ENCODE measurements around the gene RPS6KB2. TPM values are rescaled to one million over a fixed set of nuclear protein-coding genes. Genes with fewer than 3 reads are reported as not detected.

RPS6KB2 gene
- polyA plus RNA-seq, 1 donor (not counting 4 experiments of a cell fraction or from before 2014, with no cell fraction given): 61.4 TPM

- Histone ChIP-seq H3K4me2 (ENCODE audit: control insufficient read depth, extremely low read depth, insufficient read depth, low read depth, low read length) (peak overlapping the region; percentile 82), H3K4me1 (ENCODE audit: control insufficient read depth, extremely low read depth, insufficient read depth, low read length) (peaks cover 23% of the 10 kb centered on the region), H3K79me2 (ENCODE audit: control insufficient read depth, insufficient read depth, low read length) (no peaks in the 10 kb centered on the region), H3K9ac (ENCODE audit: control insufficient read depth, extremely low read depth, insufficient read depth, low read length) (peak overlapping the region; percentile 68), H4K20me1 (ENCODE audit: control insufficient read depth, extremely low read depth, insufficient read depth, low read length) (no peaks in the 10 kb centered on the region), H3K27ac (ENCODE audit: control insufficient read depth, insufficient read depth, low read length) (peak overlapping the region; percentile 63), H3K9me1 (ENCODE audit: control insufficient read depth, extremely low read depth, insufficient read depth, low read length) (no peaks in the 10 kb centered on the region), H3K27me3 (ENCODE audit: control insufficient read depth, extremely low read depth, insufficient read depth, low read length) (no peaks in the 10 kb centered on the region), H3K36me3 (ENCODE audit: control insufficient read depth in 2 of 2, extremely low read depth in 1 of 2, insufficient read depth in 2 of 2, low read length in 2 of 2) (peaks cover 0 to 5% of the 10 kb centered on the region in 2 experiments), H2AFZ (ENCODE audit: control insufficient read depth, low read length) (no peak overlapping the region), H3K4me3 (ENCODE audit: control insufficient read depth in 2 of 3, extremely low read depth in 1 of 3, insufficient read depth in 2 of 3, low read depth in 1 of 3, low read length in 3 of 3) (peak overlapping the region; percentile 63 to 74 (median 74)), H3K9me3 (ENCODE audit: control insufficient read depth, low read depth, low read length) (no peaks in the 10 kb centered on the region)
- DNase-seq (ENCODE audit: low read depth, low spot score) (no peak), FAIRE-seq (no peak)
- TF ChIP-seq EZH2 (IDR thresholded peaks at IDR 0.05; ENCODE audit: low read length): no peak
- no peak for TF ChIP-seq CTCF (optimal IDR thresholded peaks at IDR 0.05 in 1 of 3, IDR thresholded peaks at IDR 0.05 in 1 of 3, conservative IDR thresholded peaks at IDR 0.05 in 1 of 3; ENCODE audit: extremely low read depth in 1 of 3, insufficient read depth in 2 of 3, low read length in 3 of 3)
- dilution Hi-C loops (cut with MboI; ENCODE audit: extremely low pct_ligation_motif_present, low sequenced_read_pairs): no loop called here
Observed at GRCh38 chr11:67468056-67468455, 39.8 kb downstream of the RPS6KB2 start.

GRCh38 chr11:67468456-67468758 lies 40.1 kb downstream of the RPS6KB2 start:
- Histone ChIP-seq H3K27ac (ENCODE audit: control insufficient read depth, insufficient read depth, low read length) (peak overlapping the region; percentile 63), H3K4me1 (ENCODE audit: control insufficient read depth, extremely low read depth, insufficient read depth, low read length) (peaks cover 23% of the 10 kb centered on the region), H2AFZ (ENCODE audit: control insufficient read depth, low read length) (no peak overlapping the region), H3K4me3 (ENCODE audit: control insufficient read depth in 2 of 3, extremely low read depth in 1 of 3, insufficient read depth in 2 of 3, low read depth in 1 of 3, low read length in 3 of 3) (peak overlapping the region; percentile 63 to 74 (median 74)), H3K4me2 (ENCODE audit: control insufficient read depth, extremely low read depth, insufficient read depth, low read depth, low read length) (peak overlapping the region; percentile 82), H4K20me1 (ENCODE audit: control insufficient read depth, extremely low read depth, insufficient read depth, low read length) (no peaks in the 10 kb centered on the region), H3K79me2 (ENCODE audit: control insufficient read depth, insufficient read depth, low read length) (no peaks in the 10 kb centered on the region), H3K9ac (ENCODE audit: control insufficient read depth, extremely low read depth, insufficient read depth, low read length) (peak overlapping the region; percentile 68), H3K9me3 (ENCODE audit: control insufficient read depth, low read depth, low read length) (no peaks in the 10 kb centered on the region), H3K9me1 (ENCODE audit: control insufficient read depth, extremely low read depth, insufficient read depth, low read length) (no peaks in the 10 kb centered on the region), H3K27me3 (ENCODE audit: control insufficient read depth, extremely low read depth, insufficient read depth, low read length) (no peaks in the 10 kb centered on the region), H3K36me3 (ENCODE audit: control insufficient read depth in 2 of 2, extremely low read depth in 1 of 2, insufficient read depth in 2 of 2, low read length in 2 of 2) (peaks cover 0 to 5% of the 10 kb centered on the region in 2 experiments)
- FAIRE-seq (no peak), DNase-seq (ENCODE audit: low read depth, low spot score) (no peak)
- dilution Hi-C loops (cut with MboI; ENCODE audit: extremely low pct_ligation_motif_present, low sequenced_read_pairs): no loop called here
- no peak for TF ChIP-seq EZH2 (IDR thresholded peaks at IDR 0.05; ENCODE audit: low read length)
- no peak for TF ChIP-seq CTCF (optimal IDR thresholded peaks at IDR 0.05 in 1 of 3, IDR thresholded peaks at IDR 0.05 in 1 of 3, conservative IDR thresholded peaks at IDR 0.05 in 1 of 3; ENCODE audit: extremely low read depth in 1 of 3, insufficient read depth in 2 of 3, low read length in 3 of 3)

Data from keratinocyte (primary cell).